ENCODE measurements around the gene AP1S2. TPM values are rescaled to one million over a fixed set of nuclear protein-coding genes. Genes with fewer than 3 reads are reported as not detected.

The AP1S2 gene
- total and polyA plus RNA-seq, 2 of the 13 experiments (the other 11 are each of a cell fraction or from before 2014, with no cell fraction given): 10.1 to 18.8 TPM

- H3K9ac ChIP-seq (ENCODE audit: insufficient read depth, low read depth, low read length): no peak overlapping the region
- peak overlapping the region; percentile 91 for H3K4me2 ChIP-seq (ENCODE audit: low read depth, low read length)
- H3K36me3 ChIP-seq (replicated peaks in 1 of 2; ENCODE audit: control insufficient read depth in 1 of 2, insufficient read depth in 2 of 2, low read length in 2 of 2): no peaks in the 10 kb centered on the region
- ATAC-seq (no peak), FAIRE-seq (no peak), DNase-seq (ENCODE audit: low spot score) (no peak)
- H3K79me2 ChIP-seq (ENCODE audit: insufficient read depth, low read length): no peaks in the 10 kb centered on the region
- in situ Hi-C loops (cut with HindIII; ENCODE audit: extremely low pct_ligation_motif_present, low pct_unique_long_range_greater_than_20kb): no loop called here
- intact Hi-C loops (cut with micrococcal nuclease; ENCODE audit: unreplicated experiment): loop anchor here (10.0 kb wide), 2 partner anchors 119 to 171 kb away; no protein-coding TSS in a partner anchor
- peak overlapping the region in 1 of 3 experiments; percentile 47; a peak in 1 of 6 replicates for H3K4me3 ChIP-seq (replicated peaks in 1 of 3; ENCODE audit: insufficient read depth in 1 of 3, low read depth in 2 of 3, low read length in 3 of 3)
- POLR2A ChIA-PET: no interaction called here
- no peaks in the 10 kb centered on the region for H4K20me1 ChIP-seq (ENCODE audit: insufficient read depth, low read length)
- peaks cover 22% of the 10 kb centered on the region; the same call in 1 of the 2 replicates for H3K4me1 ChIP-seq (ENCODE audit: insufficient read depth, low read length)
- WGBS (ENCODE audit: low lambda C conversion rate): 0% methylated on average over 4 of the region's 4 CpGs
- TF ChIP-seq SIN3A (IDR thresholded peaks at IDR 0.05; ENCODE audit: borderline replicate concordance, low read depth, low read length) (no peak), DBP (CRISPR knock-in tag; IDR thresholded peaks at IDR 0.05; ENCODE audit: not compliant biosample characterization) (no peak)
- TF ChIP-seq, protein P1, sequence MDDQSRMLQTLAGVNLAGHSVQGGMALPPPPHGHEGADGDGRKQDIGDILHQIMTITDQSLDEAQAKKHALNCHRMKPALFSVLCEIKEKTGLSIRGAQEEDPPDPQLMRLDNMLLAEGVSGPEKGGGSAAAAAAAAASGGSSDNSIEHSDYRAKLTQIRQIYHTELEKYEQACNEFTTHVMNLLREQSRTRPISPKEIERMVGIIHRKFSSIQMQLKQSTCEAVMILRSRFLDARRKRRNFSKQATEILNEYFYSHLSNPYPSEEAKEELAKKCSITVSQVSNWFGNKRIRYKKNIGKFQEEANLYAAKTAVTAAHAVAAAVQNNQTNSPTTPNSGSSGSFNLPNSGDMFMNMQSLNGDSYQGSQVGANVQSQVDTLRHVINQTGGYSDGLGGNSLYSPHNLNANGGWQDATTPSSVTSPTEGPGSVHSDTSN (CRISPR knock-in tag; IDR thresholded peaks at IDR 0.05; ENCODE audit: borderline replicate concordance): no peak
- no peak overlapping the region for H2AFZ ChIP-seq (ENCODE audit: low read length)
- no peaks in the 10 kb centered on the region for H3K9me3 ChIP-seq (ENCODE audit: low read length)
- no peak overlapping the region for H3K27ac ChIP-seq (ENCODE audit: extremely low read length, insufficient read depth, low read length)
- H3K27me3 ChIP-seq (ENCODE audit: control insufficient read depth in 1 of 2, insufficient read depth in 2 of 2, low read length in 2 of 2): peaks cover 0 to 3% of the 10 kb centered on the region in 2 experiments; a peak in 1 of 5 replicates
- no TSS peak for BruUV-seq (replicated peaks)
- CTCF ChIA-PET (ENCODE audit: low intra/inter-chr PET ratio, low total read pairs): no interaction called here
Observed at GRCh38 chrX:15856222-15856587, 1.6 kb upstream of the AP1S2 start.

DNA sequence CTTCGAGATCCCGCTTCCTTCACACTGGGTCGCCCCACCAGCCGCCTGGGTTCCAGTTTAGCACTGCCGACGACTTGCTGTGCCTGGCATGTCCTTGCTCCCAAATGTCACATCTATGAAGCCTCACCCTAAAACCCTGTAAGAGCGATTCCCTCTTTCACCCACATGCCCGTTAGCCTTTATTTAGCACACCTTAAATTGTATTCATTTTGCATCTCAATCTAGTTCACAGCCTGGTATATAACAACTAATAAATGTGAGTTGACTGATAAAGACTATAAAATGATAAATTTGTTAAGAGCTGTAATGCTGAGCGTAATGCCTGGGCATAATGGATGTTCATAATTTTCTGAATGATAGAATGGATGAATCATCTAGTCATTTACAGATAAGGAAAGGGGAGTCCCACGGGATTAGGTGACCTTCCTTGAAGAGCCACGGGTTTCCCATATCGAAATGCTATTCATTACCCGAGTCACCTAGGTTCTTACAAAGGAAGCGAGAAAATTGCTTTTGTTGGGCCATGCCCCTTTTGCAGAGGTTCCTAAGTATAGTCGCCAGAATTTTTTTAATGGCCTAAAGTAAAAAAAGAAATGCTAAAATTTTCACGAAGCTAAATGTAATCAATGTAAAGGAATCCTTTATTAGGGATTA lies 1.1 kb upstream of the AP1S2 start:
- H3K4me2 ChIP-seq (ENCODE audit: low read depth, low read length): peak overlapping the region; percentile 91
- ATAC-seq: no peak
- no TSS peak for BruUV-seq (replicated peaks)
- H3K4me1 ChIP-seq (ENCODE audit: insufficient read depth, low read length): peaks cover 22% of the 10 kb centered on the region; the same call in 1 of the 2 replicates
- H3K9me3 ChIP-seq (ENCODE audit: low read length): no peaks in the 10 kb centered on the region
- POLR2A ChIA-PET: interaction anchor here (1.0 kb wide), 1 partner anchor 111 kb away, joined by 3 read pairs; no protein-coding TSS in a partner anchor
- H3K27ac ChIP-seq (ENCODE audit: extremely low read length, insufficient read depth, low read length): peak overlapping the region; percentile 64
- FAIRE-seq: no peak
- TF ChIP-seq ATF1 (CRISPR knock-in tag; IDR thresholded peaks at IDR 0.05) (no peak), REST (IDR thresholded peaks at IDR 0.05; ENCODE audit: borderline replicate concordance in 1 of 2, low read depth in 1 of 2, low read length in 2 of 2) (peak in 1 of 2 experiments; percentile 19; a peak in 1 of 4 replicates)
- in situ Hi-C loops (cut with HindIII; ENCODE audit: extremely low pct_ligation_motif_present, low pct_unique_long_range_greater_than_20kb) (no loop called here), intact Hi-C loops (cut with micrococcal nuclease; ENCODE audit: unreplicated experiment) (loop anchor here (10.0 kb wide), 2 partner anchors 119 to 171 kb away; no protein-coding TSS in a partner anchor)
- DNase-seq (ENCODE audit: low spot score): no peak
- WGBS (ENCODE audit: low lambda C conversion rate): 0% methylated on average over 10 of the region's 16 CpGs
- peak overlapping the region; percentile 47 to 72 (median 60) for H3K4me3 ChIP-seq (replicated peaks in 1 of 3; ENCODE audit: insufficient read depth in 1 of 3, low read depth in 2 of 3, low read length in 3 of 3)
- H3K27me3 ChIP-seq (ENCODE audit: control insufficient read depth in 1 of 2, insufficient read depth in 2 of 2, low read length in 2 of 2): peaks cover 0 to 3% of the 10 kb centered on the region in 2 experiments; a peak in 1 of 5 replicates
- CTCF ChIA-PET (ENCODE audit: low intra/inter-chr PET ratio, low total read pairs): no interaction called here
- no peak overlapping the region for H3K9ac ChIP-seq (ENCODE audit: insufficient read depth, low read depth, low read length)
- peak overlapping the region; percentile 78 for H2AFZ ChIP-seq (ENCODE audit: low read length)
- H3K79me2 ChIP-seq (ENCODE audit: insufficient read depth, low read length): no peaks in the 10 kb centered on the region
- no peaks in the 10 kb centered on the region for H3K36me3 ChIP-seq (replicated peaks in 1 of 2; ENCODE audit: control insufficient read depth in 1 of 2, insufficient read depth in 2 of 2, low read length in 2 of 2)
- no peaks in the 10 kb centered on the region for H4K20me1 ChIP-seq (ENCODE audit: insufficient read depth, low read length)

Data from HepG2 (cell line).